GM19324 (cell line): ENCODE data around the gene USP6NL.

Source experiments
- ATAC-seq: cut with Tn5 transposase; IDR thresholded peaks from one replicate; pipeline ENCODE4 v1.9.1; 2021; ENCODE audit warnings: mild to moderate bottlenecking, moderate library complexity; ENCODE audit not compliant: unreplicated experiment, low FRiP score

USP6NL gene

GRCh38 chr10:11557513-11557912 is 53.9 kb downstream of the USP6NL start:
- ATAC-seq: no peak

GRCh38 chr10:11555556-11555955 is 55.9 kb downstream of the USP6NL start:
- no peak for ATAC-seq

GRCh38 chr10:11553773-11554381 is 57.6 kb downstream of the USP6NL start:
- peak; percentile 72 for ATAC-seq

- ATAC-seq: no peak
These were observed 59.4 kb downstream of the USP6NL start for GRCh38 chr10:11551916-11552602.

GRCh38 chr10:11551104-11551503 is 60.3 kb downstream of the USP6NL start:
- ATAC-seq: no peak

DNA sequence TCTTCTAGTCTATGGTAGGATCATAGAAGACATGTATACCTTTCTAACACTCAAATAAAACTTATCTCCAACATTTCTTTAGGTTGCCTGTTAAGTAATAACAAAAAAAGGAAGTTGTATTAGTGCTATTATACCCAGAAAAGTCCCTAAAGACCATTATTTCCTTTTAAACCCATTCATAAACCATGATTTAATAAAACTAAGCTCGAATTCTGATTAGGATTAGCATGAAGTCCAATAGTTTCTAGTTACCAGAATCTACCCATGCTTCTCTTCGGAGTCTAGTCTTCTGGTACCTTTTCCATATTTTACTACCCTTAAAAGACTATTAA is 62.7 kb downstream of the USP6NL start:
- no peak for ATAC-seq

DNA sequence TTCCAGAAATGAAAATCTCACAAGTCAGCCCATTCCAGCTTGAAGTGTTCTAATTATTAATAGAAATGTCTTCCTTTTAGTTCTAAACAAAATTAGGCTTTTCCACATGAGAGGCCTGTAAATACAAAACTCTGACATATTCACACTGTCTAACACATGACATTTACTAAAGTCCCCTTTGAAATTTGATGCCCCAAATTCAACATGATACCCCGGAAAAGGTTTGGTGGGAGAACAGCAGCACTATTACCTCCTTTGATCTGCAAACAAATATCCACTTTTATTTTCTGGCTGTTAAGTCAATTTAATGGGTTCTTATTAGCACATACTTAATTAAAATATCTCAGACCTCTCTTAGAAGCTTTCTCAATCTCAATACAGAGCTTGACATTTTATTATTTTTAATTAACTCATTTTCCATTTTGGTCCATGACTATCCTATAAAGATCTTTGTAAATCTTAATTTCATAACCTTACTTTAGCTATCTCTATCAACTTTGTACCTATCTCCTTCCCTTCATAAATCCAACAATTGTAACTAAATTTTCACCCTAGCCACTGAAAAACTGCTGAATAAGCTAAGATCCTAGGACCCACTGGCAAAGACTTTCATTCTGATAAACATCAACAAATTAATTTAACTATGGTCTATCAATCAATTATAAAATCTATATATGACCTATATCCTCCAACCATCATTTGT is 63.2 kb downstream of the USP6NL start:
- ATAC-seq: no peak

DNA sequence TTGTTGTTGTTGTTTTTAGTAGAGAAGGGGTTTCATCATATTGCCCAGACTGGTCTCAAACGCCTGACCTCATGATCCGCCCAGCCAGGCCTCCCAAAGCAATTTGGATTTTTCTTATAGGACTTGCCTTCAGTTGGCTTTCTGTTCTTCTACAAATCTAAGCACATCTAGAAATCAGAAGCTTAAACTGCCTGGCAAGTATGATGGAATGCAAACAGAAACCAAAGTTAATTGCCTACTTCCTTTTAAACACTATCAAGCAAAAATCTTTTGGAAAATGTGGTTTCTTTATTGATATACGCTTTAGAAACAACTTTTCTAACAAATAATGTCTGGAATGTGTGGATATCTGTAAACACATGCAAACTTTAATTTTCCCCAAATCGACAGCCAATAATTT is 64.9 kb downstream of the USP6NL start:
- no peak for ATAC-seq

GRCh38 chr10:11541296-11541695 is 70.2 kb downstream of the USP6NL start:
- ATAC-seq: no peak

- no peak for ATAC-seq
These were observed 72.1 kb downstream of the USP6NL start for GRCh38 chr10:11539191-11539868.

DNA sequence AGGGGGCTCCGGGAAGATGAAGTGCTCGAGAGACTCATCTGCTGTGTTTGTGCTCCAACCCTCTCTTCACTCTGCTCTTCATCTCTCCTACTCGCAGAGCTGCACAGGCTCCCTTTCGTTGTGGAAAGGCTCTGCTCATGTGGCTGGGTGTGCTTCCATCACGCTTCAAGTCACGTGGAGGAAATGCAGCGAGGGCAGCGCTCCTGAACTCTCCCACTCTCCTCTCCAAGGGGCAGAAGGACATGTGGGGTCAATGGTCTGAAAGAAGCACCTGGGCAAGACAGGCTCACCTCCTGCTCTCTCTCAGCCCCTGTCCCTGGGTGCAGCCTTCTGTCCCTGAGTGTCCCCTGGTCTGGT is 72.6 kb downstream of the USP6NL start:
- ATAC-seq: no peak

DNA sequence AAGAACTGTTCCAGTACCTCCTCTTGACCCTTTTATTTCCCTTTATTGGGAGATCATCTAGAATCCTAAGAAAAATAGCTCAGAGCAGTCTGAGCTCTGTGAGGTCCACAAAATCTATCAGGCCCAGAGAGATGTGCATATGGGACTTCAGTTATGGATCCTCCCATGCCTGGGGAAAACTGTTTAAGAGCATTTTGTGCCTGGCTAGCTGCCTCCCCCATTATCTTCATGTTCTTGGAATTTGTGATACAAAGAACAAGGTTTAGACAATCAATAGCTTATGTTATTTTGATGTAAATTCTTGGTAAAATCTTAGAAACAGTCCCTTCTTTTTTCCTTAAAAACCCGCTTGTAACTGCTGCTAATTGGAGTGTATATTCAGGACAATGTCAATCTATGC is 75.2 kb downstream of the USP6NL start:
- no peak for ATAC-seq

GRCh38 chr10:11535346-11535959 is 76.0 kb downstream of the USP6NL start:
- ATAC-seq: no peak

DNA sequence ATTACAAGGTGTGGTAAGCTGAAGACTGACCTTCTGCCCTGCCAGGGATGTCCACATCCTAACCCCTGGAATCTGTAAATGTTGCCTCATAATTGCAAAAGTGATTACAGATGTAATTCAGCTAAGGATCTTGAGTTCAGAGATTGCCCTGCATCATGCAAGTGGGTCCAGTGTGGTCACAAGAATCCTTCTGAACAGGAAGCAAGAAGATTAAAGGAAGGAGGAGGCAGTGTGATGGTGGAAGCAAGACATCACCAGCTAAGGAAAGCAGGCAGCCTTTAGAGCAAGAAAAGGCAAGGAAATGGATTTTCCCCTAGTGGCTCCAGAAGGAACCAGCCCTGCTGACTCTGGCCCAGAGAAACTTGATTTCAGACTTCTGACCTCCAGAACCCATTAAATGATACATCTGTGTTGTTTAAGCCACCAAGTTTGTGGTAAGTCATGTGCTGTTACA is 78.1 kb downstream of the USP6NL start:
- ATAC-seq: no peak

- no peak for ATAC-seq
These were observed 79.1 kb downstream of the USP6NL start for GRCh38 chr10:11532306-11532705.

DNA sequence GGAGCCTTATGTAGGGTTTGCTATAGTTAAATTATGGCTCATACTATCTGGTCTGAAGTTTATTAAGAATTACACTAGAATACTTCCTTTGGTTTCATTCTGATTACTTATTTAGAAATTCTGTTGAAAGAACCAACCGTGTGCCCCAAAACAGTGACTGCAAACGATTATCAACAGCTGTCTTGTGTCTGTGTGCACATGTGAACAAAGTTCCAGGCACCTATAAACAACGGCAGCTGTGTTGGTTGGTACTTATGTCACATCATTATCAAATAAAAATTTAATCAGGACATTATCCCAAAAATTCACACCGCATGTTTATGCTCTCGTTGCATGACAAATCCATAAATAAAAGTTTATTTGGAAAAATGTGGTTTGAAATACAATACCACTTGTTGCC is 80.6 kb downstream of the USP6NL start:
- ATAC-seq: no peak

DNA sequence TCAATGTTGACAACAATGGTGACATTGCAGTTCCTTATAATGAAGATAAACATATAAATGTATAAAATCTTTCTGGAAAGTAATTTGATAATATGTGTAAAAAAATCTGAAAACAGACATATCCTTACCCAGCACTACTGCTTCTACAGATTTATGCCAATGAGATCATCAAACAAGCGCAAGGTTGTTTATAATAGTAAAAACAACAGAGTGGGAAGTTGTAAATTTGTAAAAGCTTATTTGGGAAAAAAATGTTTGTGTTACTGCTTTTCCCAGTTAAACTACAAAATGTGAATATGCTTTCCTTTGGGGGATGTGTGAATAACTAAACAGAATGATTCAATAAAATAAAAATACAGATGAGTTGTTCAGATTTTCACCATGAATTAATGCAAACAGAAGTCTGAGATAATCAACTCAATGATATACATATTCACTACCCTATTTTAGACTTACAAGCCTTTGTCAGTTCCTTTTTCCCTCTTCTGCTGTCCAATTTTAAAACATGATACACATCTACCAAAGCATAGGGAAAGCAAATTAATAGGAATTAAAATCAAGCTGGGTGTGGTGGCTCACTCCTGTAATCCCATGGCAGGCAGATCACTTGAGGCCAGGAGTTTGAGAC is 82.1 kb downstream of the USP6NL start:
- ATAC-seq: no peak

- ATAC-seq: no peak
These were observed 83.2 kb downstream of the USP6NL start for GRCh38 chr10:11528286-11528685.

DNA sequence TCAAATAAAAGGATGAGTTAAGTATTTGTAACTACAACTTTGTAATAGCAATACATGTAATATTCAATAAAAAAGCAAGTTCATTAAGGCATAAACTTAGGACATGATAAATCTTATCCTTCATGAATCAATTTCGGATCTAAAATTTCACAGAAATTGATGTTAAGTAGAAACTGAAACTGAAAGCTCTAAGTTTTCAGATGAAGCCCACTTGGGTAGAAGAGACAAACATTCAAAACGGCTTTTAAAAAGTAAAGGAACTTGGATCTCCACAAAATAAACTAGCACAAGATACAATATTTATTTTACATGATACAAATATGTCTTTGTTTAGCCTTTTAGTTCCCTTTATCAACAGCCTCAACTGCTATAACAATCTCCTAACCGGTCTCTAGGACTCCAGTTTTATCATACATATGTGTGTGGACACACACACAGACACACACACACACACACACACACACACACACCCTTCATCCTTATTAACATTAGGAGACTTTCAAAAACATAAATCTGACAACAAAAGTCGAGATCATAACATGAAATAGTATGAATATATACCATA is 83.7 kb downstream of the USP6NL start:
- ATAC-seq: no peak

- no peak for ATAC-seq
These were observed 84.4 kb downstream of the USP6NL start for GRCh38 chr10:11527068-11527467.
